ENCODE results near the gene WHAMM. TPM values are rescaled to one million over a fixed set of nuclear protein-coding genes. Genes with fewer than 3 reads are reported as not detected.

The WHAMM gene
- total and polyA plus RNA-seq, 12 donors, result 3.7 to 10.0 (median 6.9) TPM

DNA sequence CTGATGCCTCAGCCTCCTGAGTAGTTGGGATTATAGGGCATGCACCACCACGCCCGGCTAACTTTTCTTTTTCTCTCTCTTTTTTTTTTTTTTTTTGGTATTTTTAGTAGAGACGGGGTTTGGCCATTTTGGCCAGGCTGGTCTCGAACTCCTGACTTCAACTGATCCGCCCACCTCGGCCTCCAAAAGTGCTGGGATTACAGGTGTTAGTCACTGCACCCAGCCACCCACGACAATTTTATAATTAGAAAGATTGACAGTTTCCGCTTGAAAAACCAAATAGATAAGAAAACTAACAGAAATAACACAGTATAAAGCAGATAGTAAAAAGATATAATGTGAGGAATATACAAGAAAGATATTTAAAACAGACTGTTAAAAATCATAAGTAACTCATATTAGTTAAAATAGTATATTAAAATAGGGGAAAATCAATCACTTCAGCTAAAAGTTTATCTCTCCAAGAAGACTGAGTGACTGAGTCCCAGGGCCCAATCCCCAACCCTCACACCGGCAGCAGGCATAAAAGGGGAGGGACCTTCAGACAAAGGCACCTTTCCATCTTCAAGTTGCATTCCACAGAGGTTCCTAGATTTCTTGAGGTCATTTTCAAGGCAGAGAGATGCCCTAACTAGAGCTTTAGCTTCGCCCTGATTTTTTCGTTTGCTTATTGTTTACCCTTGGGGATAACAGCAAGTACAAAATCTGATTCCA, 1.4 kb upstream of the WHAMM start:
- Histone ChIP-seq H3K4me3 (no peak overlapping the region), H3K27me3 (no peaks in the 10 kb centered on the region), H3K36me3 (replicated peaks in 1 of 2) (peaks cover 0 to 2% of the 10 kb centered on the region in 2 donors), H3K27ac (no peak overlapping the region), H3K4me1 (replicated peaks in 1 of 2) (peaks cover 17 to 27% of the 10 kb centered on the region in 2 donors), H3K9me3 (replicated peaks in 1 of 3) (no peaks in the 10 kb centered on the region)
- TF ChIP-seq, protein P1, sequence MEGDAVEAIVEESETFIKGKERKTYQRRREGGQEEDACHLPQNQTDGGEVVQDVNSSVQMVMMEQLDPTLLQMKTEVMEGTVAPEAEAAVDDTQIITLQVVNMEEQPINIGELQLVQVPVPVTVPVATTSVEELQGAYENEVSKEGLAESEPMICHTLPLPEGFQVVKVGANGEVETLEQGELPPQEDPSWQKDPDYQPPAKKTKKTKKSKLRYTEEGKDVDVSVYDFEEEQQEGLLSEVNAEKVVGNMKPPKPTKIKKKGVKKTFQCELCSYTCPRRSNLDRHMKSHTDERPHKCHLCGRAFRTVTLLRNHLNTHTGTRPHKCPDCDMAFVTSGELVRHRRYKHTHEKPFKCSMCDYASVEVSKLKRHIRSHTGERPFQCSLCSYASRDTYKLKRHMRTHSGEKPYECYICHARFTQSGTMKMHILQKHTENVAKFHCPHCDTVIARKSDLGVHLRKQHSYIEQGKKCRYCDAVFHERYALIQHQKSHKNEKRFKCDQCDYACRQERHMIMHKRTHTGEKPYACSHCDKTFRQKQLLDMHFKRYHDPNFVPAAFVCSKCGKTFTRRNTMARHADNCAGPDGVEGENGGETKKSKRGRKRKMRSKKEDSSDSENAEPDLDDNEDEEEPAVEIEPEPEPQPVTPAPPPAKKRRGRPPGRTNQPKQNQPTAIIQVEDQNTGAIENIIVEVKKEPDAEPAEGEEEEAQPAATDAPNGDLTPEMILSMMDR (IDR thresholded peaks at IDR 0.05), result no peak
- no peak for TF ChIP-seq POLR2A (IDR thresholded peaks at IDR 0.05)
- intact Hi-C loops (cut with DNase I), result loop anchor here in 1 of 2 donors (10.0 kb wide), 1 partner anchor 263 kb away; the partner anchor contains the start of gene RPS17
- DNase-seq, result no peak
- 81 to 91% (median 87%) methylated on average over 11 of the region's 11 CpGs for WGBS, 4 donors

DNA sequence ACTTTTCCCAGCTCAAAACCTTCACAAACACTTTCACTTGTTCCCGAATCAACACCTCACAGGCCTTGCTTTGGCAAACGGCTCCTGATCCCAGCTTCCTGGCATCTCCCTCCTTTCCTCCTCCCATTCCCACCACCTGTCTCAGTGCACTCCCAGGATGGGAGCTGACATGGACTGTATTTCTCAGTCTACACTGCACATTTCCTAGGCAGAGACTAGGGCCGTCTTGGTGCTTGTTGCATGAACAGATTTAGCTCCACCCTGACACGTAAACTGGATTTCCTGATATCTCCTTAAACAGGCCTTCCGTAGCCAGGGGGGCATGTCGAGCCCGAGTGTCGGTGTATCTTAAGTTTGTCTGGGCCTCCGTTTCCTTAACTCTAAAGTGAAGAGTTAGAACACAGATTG, 790 bp upstream of the WHAMM start:
- Histone ChIP-seq H3K4me3 (no peak overlapping the region), H3K4me1 (replicated peaks in 1 of 2) (peaks cover 17 to 29% of the 10 kb centered on the region in 2 donors), H3K27ac (peak overlapping the region in 1 of 5 donors; percentile 99), H3K27me3 (no peaks in the 10 kb centered on the region), H3K36me3 (replicated peaks in 1 of 2) (peaks cover 0 to 6% of the 10 kb centered on the region in 2 donors), H3K9me3 (replicated peaks in 1 of 3) (no peaks in the 10 kb centered on the region)
- no peak for DNase-seq
- intact Hi-C loops (cut with DNase I), result loop anchor here in 1 of 2 donors (10.0 kb wide), 1 partner anchor 264 kb away; the partner anchor contains the start of gene RPS17
- no peak for TF ChIP-seq POLR2A (IDR thresholded peaks at IDR 0.05)
- TF ChIP-seq, protein P1 (IDR thresholded peaks at IDR 0.05), result no peak
- 70 to 78% (median 71%) methylated on average over 9 of the region's 9 CpGs for WGBS, 4 donors

DNA sequence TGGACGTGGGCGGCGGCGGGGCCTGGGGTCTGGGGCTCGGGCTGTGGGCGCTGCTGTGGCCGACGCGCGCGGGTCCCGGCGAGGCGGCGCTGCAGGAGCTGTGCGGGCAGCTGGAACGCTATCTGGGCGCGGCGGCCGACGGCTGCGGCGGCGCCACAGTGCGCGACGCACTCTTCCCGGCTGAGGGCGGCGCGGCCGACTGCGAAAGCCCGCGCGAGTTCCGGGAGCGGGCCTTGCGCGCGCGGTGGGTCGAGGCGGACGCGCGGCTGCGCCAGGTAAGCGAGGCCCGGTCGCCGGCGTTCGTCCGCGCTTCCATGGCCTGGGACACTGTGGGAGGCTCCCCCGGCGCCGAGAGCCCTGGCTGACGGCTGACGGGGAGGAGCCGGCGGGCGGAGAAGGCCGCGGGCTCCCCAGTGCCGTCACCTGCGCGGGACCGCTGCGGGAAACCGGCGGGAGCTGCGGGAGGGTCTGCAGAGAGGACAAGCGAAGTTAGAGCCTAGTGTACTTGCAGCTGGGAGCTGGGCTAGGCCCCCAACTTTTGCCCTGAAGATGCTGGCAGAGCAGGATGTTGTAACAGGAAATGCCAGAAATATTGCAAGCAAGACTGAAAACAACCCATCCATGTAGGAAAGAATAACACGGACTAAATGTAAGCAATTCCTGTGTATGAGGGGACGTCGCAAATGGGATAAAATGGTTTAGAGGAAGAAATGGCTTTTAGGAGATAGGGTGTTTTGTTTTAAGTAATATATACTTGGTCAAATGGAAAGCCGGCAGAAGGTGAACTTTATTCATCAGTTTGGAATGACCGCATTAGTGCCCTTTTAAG, 847 bp downstream of the WHAMM start:
- DNase-seq, result peak; percentile 33 to 62 (median 40)
- peak overlapping the region; percentile 76 to 100 (median 98) for H3K27ac ChIP-seq
- intact Hi-C loops (cut with DNase I), result no loop called here
- peaks cover 0 to 21% of the 10 kb centered on the region in 2 donors for H3K36me3 ChIP-seq (replicated peaks in 1 of 2)
- H3K9me3 ChIP-seq (replicated peaks in 1 of 3), result no peaks in the 10 kb centered on the region
- no peaks in the 10 kb centered on the region for H3K27me3 ChIP-seq
- peak overlapping the region; percentile 14 to 86 (median 78) for H3K4me3 ChIP-seq
- H3K4me1 ChIP-seq (replicated peaks in 1 of 2), result peaks cover 17 to 29% of the 10 kb centered on the region in 2 donors
- WGBS, 4 donors, result 0 to 11% (median 0%) methylated on average over 5 to 81 of the region's 81 CpGs
- TF ChIP-seq, protein P1 (IDR thresholded peaks at IDR 0.05), result peak in 1 of 6 experiments; percentile 8
- peak; percentile 29 to 45 for TF ChIP-seq POLR2A (IDR thresholded peaks at IDR 0.05)

DNA sequence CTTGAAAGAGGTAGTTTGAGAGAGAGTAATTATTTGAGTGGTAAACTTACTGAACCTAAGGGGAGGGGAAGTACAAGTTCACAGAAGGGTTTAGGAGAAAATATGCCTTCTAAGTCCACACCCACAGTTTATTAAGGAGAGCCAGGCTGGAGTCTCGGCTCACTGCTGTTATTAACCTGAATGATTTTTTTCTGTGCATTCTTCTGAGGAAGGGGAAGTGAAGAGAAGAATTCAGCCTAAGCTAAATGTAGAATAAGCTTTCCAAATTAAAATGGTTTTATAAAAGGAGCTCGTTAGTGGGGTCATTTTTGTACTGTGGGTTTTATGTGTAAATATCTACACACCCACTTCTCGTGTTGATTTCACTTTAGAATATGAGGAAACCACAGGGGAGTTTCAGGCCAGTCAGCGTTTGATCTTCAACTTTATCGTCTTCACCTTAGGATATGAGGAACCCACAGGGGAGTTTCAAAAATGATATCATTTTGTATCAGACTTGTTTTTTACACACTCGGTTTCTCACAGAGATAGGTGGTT, 1.5 kb downstream of the WHAMM start:
- Histone ChIP-seq H3K36me3 (replicated peaks in 1 of 2) (peaks cover 0 to 28% of the 10 kb centered on the region in 2 donors), H3K27ac (peak overlapping the region; percentile 76 to 100 (median 98)), H3K9me3 (replicated peaks in 1 of 3) (no peaks in the 10 kb centered on the region), H3K4me1 (replicated peaks in 1 of 2) (peaks cover 17 to 29% of the 10 kb centered on the region in 2 donors), H3K4me3 (peak overlapping the region; percentile 14 to 86 (median 78)), H3K27me3 (no peaks in the 10 kb centered on the region)
- intact Hi-C loops (cut with DNase I), result no loop called here
- DNase-seq, result no peak
- TF ChIP-seq POLR2A (IDR thresholded peaks at IDR 0.05), result no peak
- TF ChIP-seq, protein P1 (IDR thresholded peaks at IDR 0.05), result no peak
- 1 to 4% (median 2%) methylated on average over 6 of the region's 6 CpGs for WGBS, 4 donors

Data from adrenal gland (tissue), 12 donors.